SK-N-SH treated with all-trans-retinoic acid at 6 μM for 48 hours (cell line): ENCODE measurements around the gene CDKN3.
A peak's percentile ranks its signal among the peaks of the same experiment; 100 is the strongest.
"Not testable (repeated sequence)": the region's sequence is repeated elsewhere in the genome, so short reads cannot be mapped to it uniquely, and the experiment has no call there.

Experiments used
- ATAC-seq: fragments of 200-7000 bp; cut with Tn5 transposase; 3 replicates; pipeline ENCODE4 v1.9.1; 2020; ENCODE audit warnings: mild to moderate bottlenecking, moderate library complexity
- ARNTL ChIP-seq: fragments of 450-650 bp; formaldehyde crosslinking; IDR thresholded peaks from 2 replicates; pipeline ENCODE4 v1.5.0; 2020; ENCODE audit warnings: low read depth, mild to moderate bottlenecking, moderate library complexity, borderline replicate concordance
- BACH2 ChIP-seq: fragments of 250-450 bp; sonication (Bioruptor Pico); IDR thresholded peaks from 2 replicates; pipeline ENCODE4 v1.9.0; 2021; ENCODE audit warnings: mild to moderate bottlenecking, borderline replicate concordance
- CREB5 ChIP-seq: fragments of 250-450 bp; sonication (Bioruptor Pico); IDR thresholded peaks from 2 replicates; pipeline ENCODE4 v1.5.1; 2020; ENCODE audit warnings: low read depth, mild to moderate bottlenecking, moderate library complexity
- CSDC2 ChIP-seq: fragments of 250-450 bp; sonication (Bioruptor Pico); IDR thresholded peaks from 2 replicates; pipeline ENCODE4 v1.5.0; 2020; ENCODE audit warnings: mild to moderate bottlenecking, moderate library complexity
- ESRRG ChIP-seq: fragments of 250-450 bp; sonication (Bioruptor Pico); IDR thresholded peaks from 2 replicates; pipeline ENCODE4 v1.6.1; 2021; ENCODE audit warnings: mild to moderate bottlenecking
- GLIS3 ChIP-seq: fragments of 250-450 bp; sonication (Bioruptor Pico); IDR thresholded peaks from 2 replicates; pipeline ENCODE4 v1.5.0; 2020; ENCODE audit warnings: mild to moderate bottlenecking, moderate library complexity
- ISL1 ChIP-seq: fragments of 250-450 bp; sonication (Bioruptor Pico); IDR thresholded peaks from 2 replicates; pipeline ENCODE4 v2.1.2; 2022; ENCODE audit warnings: mild to moderate bottlenecking, moderate library complexity
- OSR1 ChIP-seq: fragments of 250-450 bp; sonication (Bioruptor Pico); IDR thresholded peaks from 2 replicates; pipeline ENCODE4 v1.8.0; 2022; ENCODE audit warnings: moderate library complexity, mild to moderate bottlenecking, inconsistent platforms
- POU6F1 ChIP-seq: fragments of 250-450 bp; sonication (Bioruptor Pico); IDR thresholded peaks from 2 replicates; pipeline ENCODE4 v1.8.0; 2021; ENCODE audit warnings: low read depth, mild to moderate bottlenecking, moderate library complexity, borderline replicate concordance
- PPARA ChIP-seq: fragments of 250-450 bp; sonication (Bioruptor Pico); IDR thresholded peaks from 2 replicates; pipeline ENCODE4 v1.5.0; 2020; ENCODE audit warnings: mild to moderate bottlenecking, borderline replicate concordance
- RARB ChIP-seq: fragments of 250-450 bp; sonication (Bioruptor Pico); IDR thresholded peaks from 2 replicates; pipeline ENCODE4 v1.8.0; 2021; ENCODE audit warnings: mild to moderate bottlenecking, moderate library complexity
- SNAI2 ChIP-seq: fragments of 250-450 bp; sonication (Bioruptor Pico); IDR thresholded peaks from 2 replicates; pipeline ENCODE4 v1.5.0; 2020; ENCODE audit warnings: mild to moderate bottlenecking, moderate library complexity
- TCF4 ChIP-seq: fragments of 250-450 bp; sonication (Bioruptor Pico); IDR thresholded peaks from 2 replicates; pipeline ENCODE4 v1.8.0; 2021; ENCODE audit warnings: mild to moderate bottlenecking, moderate library complexity, borderline replicate concordance
- TOX ChIP-seq: fragments of 250-450 bp; sonication (Bioruptor Pico); IDR thresholded peaks from 2 replicates; pipeline ENCODE4 v1.8.0; 2021; ENCODE audit warnings: mild to moderate bottlenecking, moderate library complexity, borderline replicate concordance
- ZC3H10 ChIP-seq: fragments of 250-450 bp; sonication (Bioruptor Pico); IDR thresholded peaks from 2 replicates; pipeline ENCODE4 v1.5.1; 2021; ENCODE audit warnings: mild to moderate bottlenecking, moderate library complexity
- ZFP3 ChIP-seq: fragments of 250-450 bp; sonication (Bioruptor Pico); IDR thresholded peaks from 2 replicates; pipeline ENCODE4 v1.5.0; 2020; ENCODE audit warnings: mild to moderate bottlenecking, moderate library complexity
- ZFP30 ChIP-seq: fragments of 450-650 bp; formaldehyde crosslinking; IDR thresholded peaks from 2 replicates; pipeline ENCODE4 v1.5.0; 2022; ENCODE audit warnings: mild to moderate bottlenecking, moderate library complexity
- ZNF565 ChIP-seq: fragments of 450-650 bp; formaldehyde crosslinking; conservative IDR thresholded peaks from 2 replicates; pipeline ENCODE4 v1.5.0; 2020; ENCODE audit warnings: low read depth, mild to moderate bottlenecking, moderate library complexity
- ZNF70 ChIP-seq: fragments of 450-650 bp; formaldehyde crosslinking; IDR thresholded peaks from 2 replicates; pipeline ENCODE4 v1.5.0; 2020; ENCODE audit warnings: mild to moderate bottlenecking, moderate library complexity
- ZNF8 ChIP-seq: fragments of 450-650 bp; formaldehyde crosslinking; IDR thresholded peaks from 2 replicates; pipeline ENCODE4 v1.5.0; 2020; ENCODE audit warnings: mild to moderate bottlenecking, moderate library complexity

The CDKN3 gene

DNA sequence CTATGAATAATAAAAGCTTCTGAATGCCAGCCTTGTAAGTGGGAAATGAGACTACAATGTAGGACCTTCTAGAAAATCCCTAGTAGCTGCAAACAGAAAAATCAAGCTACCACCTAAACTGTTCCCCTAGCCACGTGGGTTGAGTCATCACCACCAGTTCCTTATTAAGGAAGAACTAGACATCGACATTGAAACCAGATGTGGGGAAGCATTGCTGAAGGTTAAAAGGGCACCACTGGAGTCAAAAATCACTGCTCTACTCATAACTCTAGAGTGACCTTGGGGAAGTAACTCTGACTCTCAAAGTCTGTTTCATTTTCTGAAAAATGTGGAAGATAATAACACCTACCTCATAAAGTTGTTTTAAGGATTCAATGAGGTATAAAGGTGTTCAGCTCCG, 53.7 kb downstream of the CDKN3 start:
- TF ChIP-seq GLIS3 (CRISPR knock-in tag) (no peak), CREB5 (no peak)
- ATAC-seq: peak; percentile 82

GRCh38 chr14:54451121-54451601, 54.4 kb downstream of the CDKN3 start:
- ATAC-seq: 0 out of 3 replicates have a peak, but pooled peaks have one; percentile 13
- no peak for TF ChIP-seq RARB
- TF ChIP-seq ZNF70: no peak
- TF ChIP-seq POU6F1 (CRISPR knock-in tag): no peak
- no peak for TF ChIP-seq ESRRG (CRISPR knock-in tag)
- TF ChIP-seq ARNTL (CRISPR knock-in tag): no peak

DNA sequence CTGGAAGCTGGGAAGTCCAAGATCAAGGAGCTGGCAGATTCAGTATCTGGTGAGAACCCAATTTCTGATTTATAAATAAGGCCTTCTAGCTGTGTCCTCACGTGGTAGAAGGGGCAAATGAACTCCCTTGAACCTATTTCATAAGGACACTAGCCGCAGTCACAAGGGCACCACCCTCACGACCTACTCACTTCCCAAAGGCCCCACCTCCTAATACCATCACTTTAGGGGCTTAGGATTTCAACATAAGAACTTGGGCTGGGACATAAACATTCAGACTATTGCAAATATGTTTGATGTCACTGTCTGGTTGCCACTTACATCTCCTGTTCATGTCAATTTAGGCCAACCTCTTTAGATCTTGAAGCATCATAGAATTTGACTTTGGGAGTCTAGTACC, 55.2 kb downstream of the CDKN3 start:
- ATAC-seq: no peak

GRCh38 chr14:54453252-54453651, 56.4 kb downstream of the CDKN3 start:
- no peak; the same call in 2 of the 3 replicates for ATAC-seq
- no peak for TF ChIP-seq ISL1 (CRISPR knock-in tag)
- TF ChIP-seq GLIS3 (CRISPR knock-in tag): no peak
- no peak for TF ChIP-seq ZNF70
- no peak for TF ChIP-seq ARNTL (CRISPR knock-in tag)
- TF ChIP-seq BACH2 (CRISPR knock-in tag): no peak
- TF ChIP-seq TCF4: no peak
- no peak for TF ChIP-seq TOX
- no peak for TF ChIP-seq ZNF565 (CRISPR knock-in tag)
- TF ChIP-seq CREB5: no peak
- no peak for TF ChIP-seq SNAI2
- TF ChIP-seq OSR1 (CRISPR knock-in tag): no peak
- TF ChIP-seq ZNF8 (CRISPR knock-in tag): no peak
- no peak for TF ChIP-seq PPARA (CRISPR knock-in tag)
- no peak for TF ChIP-seq ZC3H10 (CRISPR knock-in tag)
- no peak for TF ChIP-seq CSDC2 (CRISPR knock-in tag)
- TF ChIP-seq ZFP30 (CRISPR knock-in tag): no peak

More for the DNA sequence above, 55.2 kb downstream of the CDKN3 start:
- TF ChIP-seq ZC3H10 (CRISPR knock-in tag) (no peak), ZNF70 (no peak), POU6F1 (CRISPR knock-in tag) (no peak), ZFP30 (CRISPR knock-in tag) (no peak), GLIS3 (CRISPR knock-in tag) (no peak), CSDC2 (CRISPR knock-in tag) (no peak), ZNF565 (CRISPR knock-in tag) (no peak), OSR1 (CRISPR knock-in tag) (no peak), ZFP3 (CRISPR knock-in tag) (no peak)

DNA sequence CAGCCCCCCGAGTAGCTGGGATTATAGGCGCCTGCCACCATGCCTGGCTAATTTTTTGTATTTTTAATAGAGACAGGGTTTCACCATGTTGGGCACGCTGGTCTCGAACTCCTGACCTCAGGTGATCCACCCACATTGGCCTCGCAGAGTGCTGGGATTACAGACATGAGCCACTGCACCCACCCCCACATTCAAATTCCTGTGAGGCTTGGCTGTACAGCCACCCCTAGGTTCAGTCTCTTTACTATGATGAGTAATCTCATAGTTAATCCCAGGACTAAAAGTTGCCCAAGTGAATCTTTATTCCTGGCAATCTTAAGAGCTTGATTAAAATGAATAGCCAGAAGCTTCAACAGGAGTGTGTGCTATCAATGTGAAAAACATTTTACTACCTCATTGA, 57.2 kb downstream of the CDKN3 start:
- not testable (repeated sequence) for ATAC-seq

GRCh38 chr14:54455363-54455762, 58.6 kb downstream of the CDKN3 start:
- no peak for ATAC-seq
- TF ChIP-seq POU6F1 (CRISPR knock-in tag): no peak
- TF ChIP-seq ISL1 (CRISPR knock-in tag): no peak

DNA sequence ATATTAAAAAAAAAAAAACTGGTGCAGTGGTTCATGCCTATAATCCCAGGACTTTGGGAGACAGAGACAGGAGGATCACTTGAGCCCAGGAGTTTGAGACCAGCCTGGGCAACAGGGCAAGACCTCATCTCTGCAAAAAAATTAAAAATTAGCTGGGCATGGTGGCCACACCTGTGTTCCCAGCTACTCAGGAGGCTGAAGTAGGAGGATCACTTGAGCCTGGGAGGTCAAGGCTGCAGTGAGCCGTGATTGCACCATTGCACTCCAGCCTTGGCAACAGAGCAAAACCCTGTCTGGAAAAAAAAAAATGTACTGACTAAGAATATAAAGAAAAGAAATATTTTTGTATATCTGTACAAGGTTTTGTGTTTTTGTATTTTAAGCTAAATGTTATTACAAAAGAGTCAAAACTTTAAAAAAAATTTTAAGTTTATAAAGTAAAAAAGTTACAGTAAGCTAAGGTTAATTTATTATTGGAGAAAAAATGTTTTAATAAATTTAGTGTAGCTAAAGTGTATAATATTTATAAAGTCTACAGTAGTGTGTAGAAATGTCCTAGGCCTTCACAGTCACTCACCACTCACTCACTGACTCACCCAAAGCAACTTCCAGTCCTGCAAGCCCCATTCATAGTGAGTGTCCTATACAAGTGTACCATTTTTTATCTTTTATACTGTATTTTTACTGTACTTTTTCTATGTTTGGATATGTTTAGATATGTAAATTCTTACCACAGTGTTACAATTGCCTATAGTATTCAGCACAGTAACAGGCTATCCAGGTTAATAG, 60.2 kb downstream of the CDKN3 start:
- not testable (repeated sequence) for ATAC-seq
